Occipital lobe (tissue), 2 donors: ENCODE results near the gene ZNF776. TPM values are rescaled to one million over a fixed set of nuclear protein-coding genes. Genes with fewer than 3 reads are reported as not detected.
"Not testable (repeated sequence)": the region's sequence is repeated elsewhere in the genome, so short reads cannot be mapped to it uniquely, and the experiment has no call there.

ENCODE experiments used
- DNase-seq: peaks from one replicate; lab custom pipeline; 2025; lab: John Stamatoyannopoulos, UW
- total RNA-seq: library from RNA; depleted of rRNA; stranded (reverse); fragments of >200 nt; gene quantifications from one replicate; pipeline ENCODE4 v1.2.3, GENCODE V29; 2014

The ZNF776 gene
- 51.6 TPM for total RNA-seq

DNA sequence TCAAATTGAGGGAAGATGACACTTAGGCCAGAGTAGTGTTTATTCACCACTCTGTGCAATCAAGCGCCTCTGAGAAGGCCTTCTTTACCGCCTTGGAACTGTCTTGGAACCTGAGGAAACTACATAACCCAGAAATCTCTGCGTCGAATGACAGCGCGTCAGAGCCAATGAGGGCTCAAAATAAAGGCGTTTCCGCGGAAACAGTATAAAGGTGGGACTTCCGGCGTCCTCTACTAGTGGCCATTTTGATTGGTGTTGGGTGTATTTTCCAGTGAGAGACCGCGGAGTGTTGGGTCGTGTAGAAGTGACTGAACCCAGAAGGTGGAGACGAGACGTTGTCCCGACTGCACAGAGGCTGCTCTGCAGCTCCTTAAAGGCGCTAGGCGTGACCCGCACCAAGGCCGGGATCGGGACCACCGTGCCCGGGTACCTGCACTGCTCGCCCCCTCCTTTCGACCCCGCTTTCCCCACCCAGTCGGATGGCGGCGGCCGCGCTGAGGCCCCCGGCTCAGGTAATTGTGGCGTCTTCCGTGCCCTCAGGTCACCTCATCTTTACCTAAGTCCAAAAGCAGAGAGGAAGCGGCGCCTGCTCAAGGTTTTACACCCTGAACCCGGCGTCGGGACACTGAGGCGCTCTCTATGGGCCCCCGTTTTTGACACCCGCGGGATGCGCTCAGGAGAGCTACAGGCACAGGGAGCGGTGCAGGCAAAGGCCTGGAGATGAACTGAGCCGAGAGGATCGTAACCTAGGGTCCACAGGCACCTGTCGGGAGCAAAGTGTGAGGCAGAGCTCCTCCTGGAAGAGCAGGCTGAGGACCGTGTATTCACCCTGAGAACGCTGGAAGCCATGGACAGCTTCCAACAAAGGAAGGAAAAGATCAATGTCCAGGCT is at the start of gene ZNF776:
Gene ZNF776, plus strand, starts transcription at position 236 of the 892 bp plus-strand sequence. Its CDS starts 244 bp downstream, at position 480.
- DNase-seq: peak; percentile 84

DNA sequence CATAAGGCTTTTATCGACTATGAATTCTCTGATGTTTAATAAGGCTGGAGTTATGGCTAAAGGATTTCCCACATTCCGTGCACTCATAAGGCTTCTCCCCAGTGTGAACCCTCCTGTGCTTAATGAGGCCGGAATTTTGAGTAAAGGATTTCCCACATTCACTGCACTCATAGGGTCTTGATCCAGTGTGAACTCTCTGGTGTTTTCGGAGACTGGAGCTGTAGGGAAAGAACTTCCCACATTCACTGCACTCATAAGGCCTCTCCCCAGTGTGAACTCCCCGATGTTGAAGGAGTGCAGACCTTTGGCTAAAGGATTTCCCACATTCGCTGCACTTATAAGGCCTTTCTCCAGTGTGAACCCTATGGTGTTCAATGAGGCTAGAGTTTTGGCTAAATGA is 45.0 kb upstream of the ZNF776 start:
- DNase-seq: no peak

GRCh38 chr19:57706346-57706745 is 40.3 kb upstream of the ZNF776 start:
- DNase-seq: no peak

- peak; percentile 70 for DNase-seq
Measured at GRCh38 chr19:57708641-57709361, 37.8 kb upstream of the ZNF776 start, which contains the start of gene ZNF154. Gene ZNF154 (minus strand): TSS chr19:57709204. CDS start chr19:57708971, 233 bp downstream.

DNA sequence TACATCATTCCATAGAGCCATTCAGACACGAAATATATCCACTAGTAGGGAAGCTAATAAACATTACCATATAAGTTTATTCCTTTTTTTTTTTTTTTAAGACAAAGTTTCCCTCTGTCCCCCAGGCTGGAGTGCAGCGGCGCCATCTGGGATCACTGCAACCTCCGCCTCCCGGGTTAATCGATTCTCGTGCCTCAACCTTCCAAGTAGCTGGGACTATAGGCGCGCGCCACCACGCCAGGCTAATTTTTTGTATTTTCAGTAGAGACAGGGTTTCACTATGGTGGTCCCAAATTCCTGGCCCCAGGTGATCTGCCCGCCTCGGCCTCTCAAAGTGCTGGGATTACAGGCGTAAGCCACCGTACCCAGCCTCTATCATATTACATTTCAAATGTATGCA is 37.0 kb upstream of the ZNF776 start:
- no peak for DNase-seq

GRCh38 chr19:57712222-57712621 is 34.4 kb upstream of the ZNF776 start:
- DNase-seq: no peak

- DNase-seq: no peak
Measured at GRCh38 chr19:57719424-57719823, 27.2 kb upstream of the ZNF776 start.

GRCh38 chr19:57719901-57720519 is 26.6 kb upstream of the ZNF776 start:
- DNase-seq: no peak

DNA sequence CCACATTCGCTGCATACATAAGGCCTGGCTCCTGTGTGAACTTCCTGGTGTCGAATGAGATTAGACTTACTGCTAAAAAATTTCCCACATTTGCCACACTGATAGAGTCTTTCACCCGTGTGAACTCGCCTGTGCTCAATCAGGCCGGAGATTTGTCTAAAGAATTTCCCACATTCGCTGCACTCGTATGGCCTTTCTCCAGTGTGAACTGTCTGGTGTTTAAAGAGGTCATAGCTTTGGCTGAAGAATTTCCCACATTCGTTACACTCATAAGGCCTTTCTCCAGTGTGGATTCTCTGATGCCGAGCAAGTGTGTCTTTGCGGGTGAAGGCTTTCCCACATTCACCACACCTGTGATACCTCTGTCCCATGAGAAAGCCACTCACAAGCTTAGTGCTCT is 25.7 kb upstream of the ZNF776 start:
- DNase-seq: no peak

DNA sequence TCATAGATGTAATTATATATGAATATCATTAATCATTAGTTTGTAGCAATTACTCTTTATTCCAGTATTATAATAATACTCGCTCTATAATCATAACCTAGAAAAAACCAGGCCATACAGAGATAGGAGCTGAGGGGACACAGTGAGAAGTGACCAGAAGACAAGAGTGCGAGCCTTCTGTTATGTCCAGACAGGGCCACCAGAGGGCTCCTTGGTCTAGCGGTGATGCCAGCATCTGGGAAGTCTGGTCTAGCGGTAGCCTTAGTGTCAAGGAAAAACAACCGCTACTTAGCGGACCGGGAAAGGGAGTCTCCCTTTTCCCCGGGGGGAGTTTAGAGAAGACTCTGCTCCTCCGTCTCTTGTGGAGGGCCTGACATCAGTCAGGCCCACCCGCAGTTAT is 8.3 kb upstream of the ZNF776 start:
- not testable (repeated sequence) for DNase-seq

GRCh38 chr19:57738770-57739169 is 7.8 kb upstream of the ZNF776 start:
- not testable (repeated sequence) for DNase-seq

DNA sequence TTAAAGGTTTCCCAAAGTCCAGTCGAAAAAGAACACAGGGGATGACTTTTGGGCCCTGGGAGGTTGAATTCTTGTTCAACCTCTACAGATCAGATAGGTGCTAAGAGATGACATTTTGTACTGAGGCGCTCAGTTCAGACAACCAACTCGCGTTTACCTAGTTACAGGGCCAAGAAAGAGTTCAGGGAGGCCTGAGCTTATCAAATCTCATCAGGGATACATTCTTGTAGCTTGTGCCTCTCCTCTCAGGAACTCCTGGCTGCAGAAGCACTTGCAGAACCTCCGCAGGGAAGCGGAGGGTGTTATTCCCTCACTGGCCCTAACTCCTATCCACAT is 825 bp downstream of the ZNF776 start:
- no peak for DNase-seq

GRCh38 chr19:57748029-57748428 is 1.4 kb downstream of the ZNF776 start:
- DNase-seq: no peak

GRCh38 chr19:57754091-57754673 is 7.6 kb downstream of the ZNF776 start:
- no peak for DNase-seq

- DNase-seq: no peak
Measured at GRCh38 chr19:57755031-57755430, 8.4 kb downstream of the ZNF776 start.

DNA sequence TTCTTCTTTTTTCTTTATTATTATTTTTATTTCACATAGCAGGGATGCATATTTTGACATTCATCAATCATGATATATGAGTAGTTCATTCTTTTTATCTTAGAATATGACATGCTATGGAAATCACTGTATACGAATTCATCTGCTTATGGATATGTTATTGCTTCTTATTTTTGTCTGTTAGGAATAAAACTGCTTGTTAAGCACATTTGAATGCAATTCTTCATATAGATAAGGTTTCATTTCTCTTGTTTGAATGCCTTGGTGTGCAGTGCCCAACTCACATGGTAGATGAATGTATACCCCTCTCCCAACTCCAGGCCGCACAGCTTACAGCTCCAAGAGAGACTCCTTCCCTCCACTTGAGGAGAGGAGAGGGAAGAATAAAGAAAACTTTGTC is 11.3 kb downstream of the ZNF776 start:
- DNase-seq: no peak

- DNase-seq: no peak
Measured at GRCh38 chr19:57759096-57759495, 12.5 kb downstream of the ZNF776 start.

DNA sequence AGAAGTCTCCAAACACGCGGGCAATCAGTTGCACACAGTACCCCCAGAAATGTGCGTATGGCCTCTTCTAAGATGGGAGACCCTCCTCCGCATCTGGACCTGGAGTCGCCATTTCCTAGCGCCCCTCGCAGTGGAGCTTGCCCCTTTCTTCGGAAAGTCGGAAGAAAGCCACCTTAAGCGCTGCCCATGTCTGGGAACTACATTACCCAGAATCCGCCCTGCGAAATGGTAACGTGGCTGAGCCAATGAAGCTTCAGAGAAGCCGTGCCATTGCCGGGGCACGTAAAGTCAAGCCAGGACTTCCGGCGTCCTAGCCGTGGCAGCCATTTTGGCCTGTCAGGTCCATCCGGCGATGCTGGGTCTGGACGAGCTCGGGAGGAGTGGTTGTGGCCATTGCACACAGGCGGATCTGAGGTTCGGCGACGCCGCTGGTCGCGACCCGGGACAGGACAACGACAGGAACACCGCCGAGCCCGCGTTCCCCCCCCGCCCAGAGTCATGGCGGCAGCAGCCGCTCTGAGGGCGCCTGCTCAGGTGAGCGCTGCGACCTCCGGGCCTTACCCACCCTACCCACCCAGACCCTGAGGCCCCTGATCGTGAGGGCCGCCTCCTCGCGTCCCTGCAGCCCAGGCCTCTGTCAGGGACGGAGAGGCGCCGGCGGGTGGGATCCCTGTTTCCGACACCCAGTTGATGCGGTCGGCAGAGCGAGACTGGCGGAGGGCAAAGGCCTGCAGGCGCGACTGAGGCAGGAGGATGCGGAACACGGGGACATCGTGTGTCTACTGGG is 22.9 kb downstream of the ZNF776 start, which contains the start of gene ZNF586:
Gene ZNF586, plus strand, starts transcription at position 332 of the 787 bp plus-strand sequence. Its CDS starts 167 bp downstream, at position 499.
- peak; percentile 93 for DNase-seq

DNA sequence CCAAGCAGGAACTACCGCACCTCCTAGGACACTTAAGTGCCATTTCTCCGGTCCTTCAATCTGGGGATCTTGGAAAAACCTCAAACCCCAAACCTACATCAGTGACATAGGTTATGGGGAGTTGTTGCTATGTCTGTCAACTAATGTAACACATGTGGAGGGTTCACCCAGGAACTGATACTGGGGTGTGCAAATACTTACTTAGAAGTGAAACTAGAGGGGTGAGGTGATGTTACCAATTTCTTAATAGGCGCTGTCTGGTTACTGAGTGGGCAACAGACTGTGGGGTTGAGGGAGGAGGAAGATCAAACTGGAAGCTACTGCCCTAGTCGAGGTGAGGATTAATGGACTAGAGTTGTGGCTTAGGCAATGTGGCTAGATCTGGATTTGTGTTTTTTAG is 24.8 kb downstream of the ZNF776 start:
- no peak for DNase-seq

- no peak for DNase-seq
Measured at GRCh38 chr19:57773488-57773887, 26.9 kb downstream of the ZNF776 start.

GRCh38 chr19:57776764-57777296 is 30.2 kb downstream of the ZNF776 start:
- DNase-seq: no peak
